ENCODE results near the gene MRPL53.
A peak's percentile ranks its signal among the peaks of the same experiment; 100 is the strongest.
"Not testable (repeated sequence)": the region's sequence is repeated elsewhere in the genome, so short reads cannot be mapped to it uniquely, and the experiment has no call there.

Gene MRPL53

DNA sequence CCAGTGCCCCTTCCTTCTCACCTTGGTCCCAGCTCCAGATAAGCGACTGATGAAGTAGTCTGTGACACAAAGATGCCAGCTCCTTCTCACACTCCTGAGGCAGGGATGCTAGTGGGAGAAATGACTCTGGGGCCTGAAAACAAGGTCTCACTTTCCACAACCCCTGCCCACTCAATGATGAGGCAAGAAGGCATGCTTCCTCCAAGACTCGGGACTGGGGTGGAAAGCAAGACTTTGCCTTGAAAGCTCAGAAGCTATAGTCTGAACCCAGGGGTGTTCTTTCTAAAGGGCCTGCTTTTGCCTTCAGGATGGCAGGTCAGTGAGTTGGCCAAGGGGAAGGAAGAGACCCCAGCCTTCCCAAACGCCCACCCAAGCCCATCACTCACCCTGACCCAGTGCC is 9.0 kb upstream of the MRPL53 start:
- DNase-seq: no peak

GRCh38 chr2:74474899-74475298 is 2.4 kb upstream of the MRPL53 start:
- no peak for DNase-seq

DNA sequence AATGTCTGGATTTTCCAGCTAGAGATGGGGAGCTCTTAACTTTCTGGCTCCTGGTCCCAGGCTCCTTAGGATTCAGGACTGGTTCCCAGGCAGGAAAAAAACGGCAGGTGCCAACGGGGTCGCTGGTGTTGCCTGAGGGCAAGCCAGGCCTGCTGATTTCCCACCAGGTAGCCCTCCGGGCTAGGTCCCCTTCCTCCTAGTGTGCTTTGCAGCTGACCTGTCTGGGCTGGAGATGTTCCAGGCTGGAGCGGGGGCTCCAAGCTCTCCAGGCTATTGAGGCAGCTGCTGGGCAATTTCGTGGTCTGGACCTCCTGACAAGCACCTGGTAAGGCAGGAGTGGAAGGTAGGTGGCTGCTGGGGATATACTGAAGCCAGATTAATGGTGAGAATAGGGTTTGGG is 2.0 kb upstream of the MRPL53 start:
- no peak for DNase-seq

- no peak for DNase-seq
Measured at GRCh38 chr2:74472945-74473258, 422 bp upstream of the MRPL53 start.

GRCh38 chr2:74471332-74472065 is 981 bp downstream of the MRPL53 start:
- DNase-seq: no peak

GRCh38 chr2:74470742-74471141 is 1.7 kb downstream of the MRPL53 start:
- not testable (repeated sequence) for DNase-seq

DNA sequence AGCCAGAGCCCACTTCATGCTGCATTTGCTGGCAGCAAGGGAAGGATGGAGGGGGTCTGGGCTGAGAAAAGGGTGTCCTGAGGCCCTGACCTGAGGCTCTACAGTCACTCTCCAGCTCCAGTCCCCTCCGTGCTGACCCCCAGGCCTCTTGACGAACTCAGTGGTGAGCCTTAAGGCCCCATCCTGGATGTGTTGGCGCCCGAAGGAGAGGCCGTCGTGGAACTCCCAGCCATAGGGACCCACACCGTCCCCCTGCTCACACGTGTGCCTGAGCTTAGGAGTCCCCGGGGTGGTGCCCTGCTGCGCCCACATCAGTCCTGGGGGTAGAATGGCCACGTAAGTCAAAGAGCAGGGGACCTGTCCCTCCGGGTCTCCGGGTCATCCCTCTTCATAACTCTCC is 8.1 kb downstream of the MRPL53 start:
- no peak for DNase-seq

DNA sequence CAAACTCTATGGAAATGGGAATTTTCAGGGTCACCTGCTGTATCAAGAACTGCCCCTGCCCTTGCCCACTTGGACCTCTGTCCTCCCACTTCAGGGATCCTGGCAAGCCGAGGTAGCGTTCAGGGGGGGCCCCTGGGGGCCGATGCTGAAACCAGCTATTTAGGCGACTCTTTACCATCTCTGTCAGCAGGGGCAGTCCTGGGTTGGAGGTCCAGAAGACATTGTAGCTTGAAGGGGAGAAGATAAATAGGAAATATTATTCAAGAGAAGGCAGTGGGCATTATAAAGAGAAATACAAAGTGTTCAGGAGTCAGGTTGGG is 9.7 kb downstream of the MRPL53 start:
- no peak for DNase-seq

GRCh38 chr2:74462054-74462785 is 10.3 kb downstream of the MRPL53 start:
- no peak for DNase-seq

GRCh38 chr2:74461187-74462053 is 11.1 kb downstream of the MRPL53 start:
- no peak for DNase-seq

DNA sequence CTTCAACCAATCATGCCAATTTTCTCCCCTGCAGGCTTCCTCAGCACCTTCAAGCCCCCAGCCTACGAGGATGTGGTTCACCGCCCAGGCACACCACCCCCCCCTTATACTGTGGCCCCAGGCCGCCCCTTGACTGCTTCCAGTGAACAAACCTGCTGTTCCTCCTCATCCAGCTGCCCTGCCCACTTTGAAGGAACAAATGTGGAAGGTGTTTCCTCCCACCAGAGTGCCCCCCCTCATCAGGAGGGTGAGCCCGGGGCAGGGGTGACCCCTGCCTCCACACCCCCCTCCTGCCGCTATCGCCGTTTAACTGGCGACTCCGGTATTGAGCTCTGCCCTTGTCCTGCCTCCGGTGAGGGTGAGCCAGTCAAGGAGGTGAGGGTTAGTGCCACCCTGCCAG is 12.3 kb downstream of the MRPL53 start:
- not testable (repeated sequence) for DNase-seq

- not testable (repeated sequence) for DNase-seq
Measured at GRCh38 chr2:74459503-74460118, 12.9 kb downstream of the MRPL53 start.

- no peak for DNase-seq
Measured at GRCh38 chr2:74458938-74459363, 13.5 kb downstream of the MRPL53 start.

DNA sequence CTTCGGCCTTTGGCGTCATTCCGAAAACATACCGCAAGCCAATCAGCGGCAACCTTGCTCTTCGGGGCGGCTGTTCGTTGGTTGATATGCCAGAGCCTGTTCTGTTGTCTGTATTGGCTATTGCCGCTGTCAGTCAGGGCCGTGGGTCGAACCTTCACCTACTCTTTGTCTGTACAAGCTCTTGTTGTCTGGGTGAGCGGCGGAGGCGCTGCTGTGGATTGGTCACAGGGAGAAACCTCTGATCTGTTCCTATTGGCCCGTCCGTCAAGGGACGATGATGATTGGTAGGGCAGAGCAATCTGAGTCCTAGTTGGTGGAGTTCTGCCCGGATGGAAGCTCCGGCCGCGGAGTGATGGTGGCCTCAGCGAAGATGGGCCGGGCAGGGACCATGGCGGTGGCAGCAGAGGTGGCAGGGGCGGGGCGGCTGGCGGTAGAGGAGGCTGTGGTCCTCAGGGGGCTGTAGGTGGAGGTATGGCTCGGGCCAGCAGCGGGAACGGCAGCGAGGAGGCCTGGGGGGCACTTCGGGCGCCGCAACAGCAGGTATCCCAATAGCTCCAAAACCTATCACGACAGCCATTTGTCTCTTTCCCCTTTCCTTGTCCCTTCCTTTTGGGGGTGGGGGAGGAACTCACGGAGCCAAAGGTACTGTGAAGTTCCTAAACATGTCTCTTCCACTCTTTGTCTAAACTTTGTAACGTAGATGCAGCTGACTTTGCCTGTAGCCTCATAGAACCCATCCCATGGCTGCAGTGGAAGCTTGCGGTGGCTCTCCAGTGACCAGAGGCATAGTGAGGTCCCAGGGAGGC is 14.1 kb downstream of the MRPL53 start, which contains the start of gene WBP1:
WBP1 (plus strand) TSS at position 307 of the 806 bp plus-strand sequence; CDS start at position 472, 165 bp downstream.
- DNase-seq: peak; percentile 98

- DNase-seq: peak; percentile 69
Measured at GRCh38 chr2:74457549-74458131, 14.8 kb downstream of the MRPL53 start.

DNA sequence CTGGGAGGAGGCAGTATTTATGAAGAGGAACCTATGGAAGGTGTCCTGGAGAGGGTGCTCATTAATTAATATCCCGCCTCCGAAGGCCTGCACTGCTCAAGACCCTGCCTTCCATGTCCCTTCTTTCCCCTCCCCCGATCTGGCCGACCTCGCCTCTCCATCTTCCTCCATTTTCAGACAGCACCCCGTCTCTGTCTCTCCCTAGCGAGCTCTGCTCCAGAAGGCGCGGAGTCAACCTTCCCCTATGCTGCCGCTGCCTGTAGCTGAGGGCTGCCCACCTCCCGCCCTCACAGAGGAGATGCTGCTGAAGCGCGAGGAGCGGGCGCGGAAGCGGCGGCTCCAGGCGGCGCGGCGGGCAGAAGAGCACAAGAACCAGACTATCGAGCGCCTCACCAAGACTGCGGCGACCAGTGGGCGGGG is 15.3 kb downstream of the MRPL53 start:
- DNase-seq: no peak

DNA sequence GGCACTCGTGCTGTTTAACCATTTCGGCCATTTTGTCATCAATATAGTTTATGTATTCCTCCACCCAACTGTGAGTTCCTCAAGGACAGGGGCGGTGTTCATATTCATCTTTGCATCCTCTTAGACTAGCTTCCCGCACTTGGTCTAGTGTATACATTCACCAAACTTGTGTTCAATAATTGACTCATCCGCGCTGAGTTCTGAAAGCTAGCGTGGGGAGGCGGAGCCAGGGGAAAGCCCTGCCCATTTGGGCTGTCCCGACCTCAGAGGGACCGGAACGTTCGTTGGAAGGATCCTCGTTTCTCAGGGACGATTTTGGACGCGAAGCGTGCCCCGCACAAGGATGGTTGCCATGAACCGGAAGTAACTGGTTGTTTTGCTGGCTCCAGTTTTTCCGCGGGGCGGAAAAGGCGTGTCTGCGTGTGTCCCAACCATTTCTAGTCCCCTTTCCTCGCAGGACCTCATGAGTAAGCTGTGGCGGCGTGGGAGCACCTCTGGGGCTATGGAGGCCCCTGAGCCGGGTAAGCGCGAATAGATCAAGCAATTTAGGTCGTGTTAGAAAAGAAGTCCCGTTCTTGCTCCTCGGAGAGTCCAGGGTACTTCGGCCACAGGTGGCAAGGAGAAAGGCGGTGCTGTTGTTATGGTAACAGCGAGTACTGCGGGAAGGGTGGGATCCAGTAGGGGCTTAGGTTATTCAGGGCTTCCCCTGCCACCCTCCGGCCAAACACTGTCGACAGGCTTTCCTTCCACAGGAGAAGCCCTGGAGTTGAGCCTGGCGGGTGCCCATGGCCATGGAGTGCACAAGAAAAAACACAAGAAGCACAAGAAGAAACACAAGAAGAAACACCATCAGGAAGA is 17.6 kb downstream of the MRPL53 start, which contains the start of gene INO80B:
INO80B (plus strand) TSS at position 434 of the 858 bp plus-strand sequence; CDS start at position 464, 30 bp downstream.
- peak; percentile 96 for DNase-seq

DNA sequence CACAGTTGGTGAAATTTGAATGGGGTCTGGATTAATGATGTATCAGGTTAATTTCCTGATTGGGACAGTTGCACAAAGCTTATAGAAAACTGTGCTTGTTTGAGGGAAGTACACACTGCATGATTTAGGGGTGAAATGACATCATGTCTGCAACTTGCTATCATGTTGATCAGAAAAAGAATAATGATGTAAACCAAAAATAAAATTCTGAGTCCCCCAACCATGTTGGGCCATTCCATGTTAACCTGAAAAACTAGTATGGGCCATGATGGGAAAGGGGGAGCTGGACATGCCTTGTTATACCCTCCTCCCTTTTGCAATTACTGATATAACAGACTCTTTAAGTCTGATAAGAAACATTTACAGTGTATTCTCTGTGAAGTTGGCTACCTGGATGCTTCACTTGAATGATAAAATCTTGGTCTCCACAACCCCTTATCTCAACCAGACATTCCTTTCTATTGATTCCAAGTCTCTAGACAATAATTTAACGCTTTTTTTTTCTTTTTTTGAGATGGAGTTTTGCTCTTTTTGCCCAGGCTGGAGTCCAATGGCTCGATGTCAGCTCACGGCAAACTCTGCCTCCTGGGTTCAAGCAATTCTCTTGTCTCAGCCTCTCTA is 21.8 kb downstream of the MRPL53 start:
- no peak for DNase-seq

- no peak for DNase-seq
Measured at GRCh38 chr2:74448771-74449170, 23.7 kb downstream of the MRPL53 start.

Measured in activated T-cell treated with anti-CD3 and anti-CD28 coated beads for 4 hours (primary cell).